Stomach (tissue), 4 donors: ENCODE results near the gene SYNDIG1.

Source experiments
- POLR2A ChIP-seq, 4 donors: fragments of 450-650 bp; IDR thresholded peaks; one replicate each; pipeline ENCODE4 v1.6.1; 2016; ENCODE audit warnings: antibody characterized with exemption in 4 of 4, control low read depth in 2 of 4, mild to moderate bottlenecking in 1 of 4, moderate library complexity in 1 of 4
- POLR2AphosphoS5 ChIP-seq, 3 donors: sonication (generic); formaldehyde crosslinking; IDR thresholded peaks; one replicate each; pipeline ENCODE4 v1.6.1; 2016; ENCODE audit warnings: antibody characterized with exemption in 3 of 3

DNA sequence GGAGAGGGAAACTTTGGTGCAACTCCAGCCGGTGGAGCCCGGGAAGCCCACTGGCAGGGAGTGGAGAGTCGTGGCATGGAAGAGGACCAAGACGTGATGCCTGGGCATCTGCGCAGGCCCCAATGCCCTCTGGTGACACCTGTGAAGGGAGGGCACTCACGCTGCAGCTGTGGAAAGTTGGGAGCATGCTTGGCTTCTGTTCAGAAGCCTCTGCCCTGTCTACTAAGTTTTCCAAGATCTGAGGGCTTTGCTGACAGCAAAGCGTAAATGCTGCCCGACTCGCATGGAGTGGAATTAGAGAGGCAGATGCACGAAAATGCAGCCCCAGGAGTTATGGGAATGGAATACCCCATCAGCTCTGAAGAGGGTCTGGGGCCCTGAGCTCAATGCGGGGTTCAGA lies 75.7 kb downstream of the SYNDIG1 start:
- TF ChIP-seq POLR2AphosphoS5 (IDR thresholded peaks at IDR 0.05) = no peak
- TF ChIP-seq POLR2A (IDR thresholded peaks at IDR 0.05) = no peak
